Measurements from ENCODE around the gene SLC6A20. TPM values are rescaled to one million over a fixed set of nuclear protein-coding genes. Genes with fewer than 3 reads are reported as not detected.

Gene SLC6A20
- total RNA-seq, 4 donors from 2014 or later, result 0.13 to 0.22 TPM; not detected in 2

DNA sequence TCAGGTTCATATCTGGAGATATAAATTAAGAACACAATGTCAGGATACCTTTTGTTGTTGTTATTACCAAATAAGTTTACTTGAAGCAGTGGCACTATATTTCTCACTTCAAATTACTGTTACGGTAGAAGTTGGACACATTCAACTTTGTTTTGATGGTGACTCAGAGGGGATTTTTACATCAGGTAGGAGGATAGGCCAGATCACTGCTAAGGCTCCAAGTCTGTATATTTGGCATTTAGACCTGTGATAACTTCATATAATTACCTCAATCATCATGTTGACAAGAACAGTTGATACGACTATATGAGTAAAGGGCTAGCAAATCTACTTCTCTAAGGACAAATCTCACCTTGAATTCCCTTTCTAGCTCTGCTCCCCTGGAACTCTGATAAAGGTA, 30.0 kb upstream of the SLC6A20 start:
- no peak for DNase-seq
- Histone ChIP-seq H3K4me1 (no peaks in the 10 kb centered on the region), H3K4me3 (replicated peaks in 1 of 3) (no peak overlapping the region), H3K27ac (no peak overlapping the region), H3K9me3 (no peaks in the 10 kb centered on the region), H3K27me3 (no peaks in the 10 kb centered on the region), H3K36me3 (peaks cover 21 to 49% of the 10 kb centered on the region in 2 donors)
- intact Hi-C loops (cut with DNase I), result no loop called here
- no peak for TF ChIP-seq POLR2A (IDR thresholded peaks at IDR 0.05)
- TF ChIP-seq, protein P1, sequence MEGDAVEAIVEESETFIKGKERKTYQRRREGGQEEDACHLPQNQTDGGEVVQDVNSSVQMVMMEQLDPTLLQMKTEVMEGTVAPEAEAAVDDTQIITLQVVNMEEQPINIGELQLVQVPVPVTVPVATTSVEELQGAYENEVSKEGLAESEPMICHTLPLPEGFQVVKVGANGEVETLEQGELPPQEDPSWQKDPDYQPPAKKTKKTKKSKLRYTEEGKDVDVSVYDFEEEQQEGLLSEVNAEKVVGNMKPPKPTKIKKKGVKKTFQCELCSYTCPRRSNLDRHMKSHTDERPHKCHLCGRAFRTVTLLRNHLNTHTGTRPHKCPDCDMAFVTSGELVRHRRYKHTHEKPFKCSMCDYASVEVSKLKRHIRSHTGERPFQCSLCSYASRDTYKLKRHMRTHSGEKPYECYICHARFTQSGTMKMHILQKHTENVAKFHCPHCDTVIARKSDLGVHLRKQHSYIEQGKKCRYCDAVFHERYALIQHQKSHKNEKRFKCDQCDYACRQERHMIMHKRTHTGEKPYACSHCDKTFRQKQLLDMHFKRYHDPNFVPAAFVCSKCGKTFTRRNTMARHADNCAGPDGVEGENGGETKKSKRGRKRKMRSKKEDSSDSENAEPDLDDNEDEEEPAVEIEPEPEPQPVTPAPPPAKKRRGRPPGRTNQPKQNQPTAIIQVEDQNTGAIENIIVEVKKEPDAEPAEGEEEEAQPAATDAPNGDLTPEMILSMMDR (IDR thresholded peaks at IDR 0.05), result no peak
- 80 to 86% methylated on average over 2 of the region's 2 CpGs for WGBS, 2 donors

- no peak for DNase-seq
- TF ChIP-seq POLR2A (IDR thresholded peaks at IDR 0.05), result no peak
- TF ChIP-seq, protein P1 (IDR thresholded peaks at IDR 0.05), result no peak
- Histone ChIP-seq H3K36me3 (peaks cover 8 to 12% of the 10 kb centered on the region in 2 donors), H3K4me3 (replicated peaks in 1 of 3) (no peak overlapping the region), H3K27me3 (no peaks in the 10 kb centered on the region), H3K27ac (no peak overlapping the region), H3K4me1 (peaks cover 3 to 17% of the 10 kb centered on the region in 2 donors), H3K9me3 (no peaks in the 10 kb centered on the region)
- WGBS, 2 donors, result 92 to 100% methylated on average over 1 of the region's 1 CpG
- intact Hi-C loops (cut with DNase I), result no loop called here
Measured at GRCh38 chr3:45821127-45821526, 24.8 kb upstream of the SLC6A20 start.

DNA sequence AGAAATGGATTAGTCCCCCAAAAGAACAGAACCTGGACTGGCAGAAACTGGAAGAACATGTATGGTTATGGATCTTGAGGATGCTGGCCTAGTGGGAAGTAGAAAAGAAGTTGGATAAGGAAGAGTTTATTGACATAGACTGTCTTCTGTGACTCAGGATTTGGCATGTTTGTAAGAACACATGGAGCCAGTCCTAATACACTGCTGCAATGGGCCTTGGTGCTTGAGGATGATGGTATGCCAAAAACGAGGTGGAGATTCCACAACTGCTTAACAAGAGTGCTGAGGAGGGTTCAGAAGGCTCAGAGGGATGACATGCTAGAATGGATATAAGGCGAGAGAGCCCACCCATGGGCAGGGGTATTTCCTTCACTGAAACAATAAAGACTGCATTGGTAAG, 23.2 kb upstream of the SLC6A20 start:
- intact Hi-C loops (cut with DNase I), result no loop called here
- WGBS, 2 donors, result 83 to 86% methylated on average over 2 of the region's 2 CpGs
- Histone ChIP-seq H3K4me3 (replicated peaks in 1 of 3) (no peak overlapping the region), H3K4me1 (peaks cover 3 to 17% of the 10 kb centered on the region in 2 donors), H3K36me3 (peaks cover under 1% of the 10 kb centered on the region in 2 donors), H3K27me3 (no peaks in the 10 kb centered on the region), H3K27ac (peak overlapping the region in 1 of 3 donors; percentile 75), H3K9me3 (no peaks in the 10 kb centered on the region)
- TF ChIP-seq POLR2A (IDR thresholded peaks at IDR 0.05), result no peak
- TF ChIP-seq, protein P1 (IDR thresholded peaks at IDR 0.05), result no peak
- DNase-seq, result no peak

GRCh38 chr3:45817831-45818522, 21.6 kb upstream of the SLC6A20 start:
- peak; percentile 86 for DNase-seq
- Histone ChIP-seq H3K36me3 (no peaks in the 10 kb centered on the region), H3K4me1 (peaks cover 3 to 17% of the 10 kb centered on the region in 2 donors), H3K27me3 (no peaks in the 10 kb centered on the region), H3K4me3 (replicated peaks in 1 of 3) (no peak overlapping the region), H3K9me3 (no peaks in the 10 kb centered on the region), H3K27ac (peak overlapping the region; percentile 75 to 94 (median 79))
- intact Hi-C loops (cut with DNase I), result no loop called here
- TF ChIP-seq POLR2A (IDR thresholded peaks at IDR 0.05), result no peak
- TF ChIP-seq, protein P1 (IDR thresholded peaks at IDR 0.05), result no peak
- 18 to 31% methylated on average over 4 of the region's 4 CpGs for WGBS, 2 donors

- H3K36me3 ChIP-seq, result no peaks in the 10 kb centered on the region
- 45 to 62% methylated on average over 3 of the region's 3 CpGs for WGBS, 2 donors
- intact Hi-C loops (cut with DNase I), result no loop called here
Measured at GRCh38 chr3:45816544-45816943, 20.2 kb upstream of the SLC6A20 start.

More at GRCh38 chr3:45816544-45816943, 20.2 kb upstream of the SLC6A20 start:
- Histone ChIP-seq H3K27ac (no peak overlapping the region), H3K4me3 (replicated peaks in 1 of 3) (no peak overlapping the region), H3K4me1 (peaks cover 3 to 17% of the 10 kb centered on the region in 2 donors), H3K27me3 (no peaks in the 10 kb centered on the region), H3K9me3 (no peaks in the 10 kb centered on the region)
- DNase-seq, result peak; percentile 16 to 21
- TF ChIP-seq, protein P1 (IDR thresholded peaks at IDR 0.05), result no peak
- no peak for TF ChIP-seq POLR2A (IDR thresholded peaks at IDR 0.05)
